Retina (tissue), 1 donor: ENCODE data around the gene MYO9B.
"Not testable (repeated sequence)": the region's sequence is repeated elsewhere in the genome, so short reads cannot be mapped to it uniquely, and the experiment has no call there.

Source experiments
- DNase-seq: peaks from one replicate; pipeline ENCODE4 v3.0.0-alpha.2; 2016

MYO9B gene

DNA sequence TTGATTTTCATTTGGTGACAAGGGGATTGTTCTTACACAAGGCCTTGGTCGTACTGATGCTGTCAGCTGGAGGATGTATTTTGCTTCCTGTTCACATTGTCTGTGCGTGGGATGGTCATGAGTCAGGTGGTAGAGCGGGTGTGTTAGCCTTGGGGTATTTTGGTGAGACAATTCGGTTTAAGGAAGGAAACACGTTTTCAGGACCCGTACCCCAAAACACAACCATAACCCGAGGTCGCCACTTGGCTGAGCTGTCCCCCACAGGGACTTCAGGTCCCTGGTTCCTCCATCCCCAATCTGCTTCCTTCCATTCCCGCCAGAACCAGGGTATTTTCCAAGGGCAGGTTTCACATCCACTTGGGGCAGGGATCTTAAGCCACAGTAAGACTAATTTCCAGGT is 15.0 kb downstream of the MYO9B start:
- DNase-seq, result no peak

DNA sequence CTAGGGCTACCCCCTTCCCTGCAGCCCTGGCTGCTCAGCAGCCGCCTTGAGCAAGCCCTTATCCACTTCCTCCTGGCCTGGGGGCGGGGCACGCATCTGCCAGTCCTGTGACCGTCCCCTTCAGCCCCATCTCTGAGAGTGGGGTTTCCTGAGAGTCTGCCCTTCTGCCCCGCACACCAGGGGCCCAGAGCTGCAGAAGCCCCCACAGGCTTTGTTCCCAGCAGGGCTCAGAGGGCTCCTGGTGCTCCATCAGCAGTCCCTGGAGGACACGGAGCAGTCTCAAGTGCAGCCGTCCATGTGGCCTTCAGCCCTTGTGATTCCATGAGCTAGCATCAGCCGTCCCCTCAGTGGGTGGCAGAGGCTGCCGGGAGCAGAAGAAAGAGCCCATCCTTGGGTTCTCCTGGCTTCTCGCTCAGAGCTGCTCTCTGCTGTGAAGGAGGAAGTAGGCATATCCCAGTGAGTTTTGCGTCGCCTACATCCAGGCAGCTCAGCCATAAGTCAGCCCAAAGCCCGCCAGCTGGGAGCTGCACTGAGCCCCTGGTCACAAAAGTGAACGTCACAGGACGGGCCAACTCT is 16.3 kb downstream of the MYO9B start:
- no peak for DNase-seq

DNA sequence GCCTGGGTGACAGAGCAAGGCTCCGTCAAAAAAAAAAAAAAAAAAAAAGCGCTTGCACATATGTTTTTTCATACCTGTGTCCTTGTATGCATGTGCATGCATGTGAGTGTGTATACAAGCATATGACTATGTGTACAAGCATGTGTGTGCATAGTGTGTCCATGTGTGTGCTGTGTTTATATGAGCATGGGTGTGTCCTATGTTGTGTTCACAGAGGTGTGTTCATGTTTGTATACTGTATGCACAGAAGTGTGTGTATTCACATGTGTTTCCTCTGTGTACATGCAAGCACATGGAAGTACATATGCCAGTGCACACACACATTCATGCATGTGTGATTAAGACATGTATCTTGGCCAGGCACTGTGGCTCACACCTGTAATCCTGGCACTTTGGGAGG is 17.1 kb downstream of the MYO9B start:
- no peak for DNase-seq

DNA sequence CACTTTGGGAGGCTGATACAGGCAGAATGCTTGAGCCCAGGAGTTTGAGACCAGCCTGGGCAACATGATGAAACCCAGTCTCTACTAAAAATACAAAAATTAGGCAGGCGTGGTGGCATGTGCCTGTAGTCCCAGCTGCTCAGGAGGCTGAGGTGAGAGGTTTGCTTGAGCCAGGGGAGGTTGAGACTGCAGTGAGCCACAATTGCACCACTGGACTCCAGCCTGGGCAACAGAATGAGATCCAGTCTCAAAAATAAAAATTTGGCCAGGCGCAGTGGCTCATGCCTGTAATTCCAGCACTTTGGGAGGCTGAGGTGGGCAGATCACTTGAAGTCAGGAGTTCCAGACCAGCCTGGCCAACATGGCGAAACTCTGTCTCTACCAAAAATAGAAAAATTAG is 19.1 kb downstream of the MYO9B start:
- not testable (repeated sequence) for DNase-seq

DNA sequence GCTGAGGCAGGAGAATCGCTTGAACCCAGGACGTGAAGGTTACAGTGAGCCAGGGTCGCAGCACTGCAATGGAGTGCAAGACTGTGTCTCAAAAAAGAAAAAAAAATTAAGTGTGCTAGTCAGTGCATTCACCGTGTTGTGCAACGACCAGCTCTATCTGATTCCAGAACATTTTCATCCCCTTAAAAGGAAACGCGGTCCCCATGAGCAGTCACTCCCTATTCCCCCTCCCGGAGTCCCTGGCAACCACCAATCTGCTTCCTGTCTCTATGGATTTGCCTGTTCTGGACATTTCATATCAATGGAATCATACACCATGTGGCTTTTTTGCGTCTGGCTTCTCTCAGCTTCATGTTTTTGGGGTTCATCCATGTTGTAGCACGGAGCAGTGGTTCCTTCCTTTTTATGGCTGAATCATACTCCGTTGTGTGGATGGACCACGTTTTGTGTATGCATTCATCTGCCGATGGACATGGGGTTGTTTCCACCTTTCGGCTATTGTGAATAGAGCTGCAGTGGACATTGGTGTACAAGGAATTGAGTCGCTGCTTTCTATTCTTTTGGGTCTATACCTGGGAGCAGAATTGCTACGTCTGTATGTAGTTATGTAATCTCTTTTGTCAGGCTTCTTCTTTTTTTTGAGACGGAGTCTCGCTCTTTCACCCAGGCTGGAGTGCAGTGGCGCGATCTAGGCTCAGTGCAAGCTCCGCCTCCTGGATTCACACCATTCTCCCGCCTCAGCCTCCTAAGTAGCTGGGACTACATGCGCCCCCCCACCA is 19.8 kb downstream of the MYO9B start:
- no peak for DNase-seq

DNA sequence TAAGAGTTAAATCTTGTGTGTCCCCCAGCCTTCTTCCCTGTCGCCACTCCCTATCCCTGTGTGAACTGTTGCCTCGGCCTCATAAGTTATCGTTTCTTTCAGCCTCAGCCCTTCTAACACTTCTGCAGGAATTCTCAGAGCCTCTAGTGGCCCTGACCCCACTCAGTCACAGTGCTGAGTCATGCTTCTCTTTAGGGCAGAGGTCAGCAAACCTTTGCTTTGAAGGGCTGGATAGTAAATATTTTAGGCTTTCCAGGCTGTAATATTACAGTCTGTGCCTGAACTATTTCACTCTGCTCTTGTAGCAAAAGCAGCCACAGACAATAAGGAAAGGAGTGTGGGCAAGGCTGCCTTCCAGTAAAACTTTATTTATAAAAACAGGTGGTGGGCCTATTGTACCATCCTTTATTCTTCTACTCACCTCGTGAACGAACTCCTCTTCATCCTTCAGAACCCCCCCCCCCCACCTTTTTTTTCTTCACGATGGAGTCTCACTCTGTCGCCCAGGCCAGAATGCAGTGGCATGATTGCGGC is 22.1 kb downstream of the MYO9B start:
- DNase-seq, result no peak

DNA sequence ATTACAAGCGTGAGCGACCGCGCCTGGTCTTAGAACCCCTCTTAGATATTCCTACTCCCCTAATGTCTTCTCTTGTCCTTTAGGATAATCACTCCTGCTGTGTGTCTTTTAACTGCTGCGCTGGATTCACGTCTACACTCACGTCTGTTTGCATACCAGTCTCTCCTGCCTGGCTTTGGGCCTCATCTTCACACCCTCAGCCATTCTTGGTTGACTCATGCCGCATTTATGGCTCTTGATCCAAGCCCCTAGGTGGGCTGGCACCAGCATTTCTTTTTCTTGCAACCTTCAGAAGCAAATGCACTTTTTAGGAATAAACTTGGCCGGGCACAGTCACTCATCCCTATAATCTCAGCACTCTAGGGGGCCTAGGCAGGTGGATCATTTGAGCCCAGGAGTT is 22.7 kb downstream of the MYO9B start:
- DNase-seq, result no peak

DNA sequence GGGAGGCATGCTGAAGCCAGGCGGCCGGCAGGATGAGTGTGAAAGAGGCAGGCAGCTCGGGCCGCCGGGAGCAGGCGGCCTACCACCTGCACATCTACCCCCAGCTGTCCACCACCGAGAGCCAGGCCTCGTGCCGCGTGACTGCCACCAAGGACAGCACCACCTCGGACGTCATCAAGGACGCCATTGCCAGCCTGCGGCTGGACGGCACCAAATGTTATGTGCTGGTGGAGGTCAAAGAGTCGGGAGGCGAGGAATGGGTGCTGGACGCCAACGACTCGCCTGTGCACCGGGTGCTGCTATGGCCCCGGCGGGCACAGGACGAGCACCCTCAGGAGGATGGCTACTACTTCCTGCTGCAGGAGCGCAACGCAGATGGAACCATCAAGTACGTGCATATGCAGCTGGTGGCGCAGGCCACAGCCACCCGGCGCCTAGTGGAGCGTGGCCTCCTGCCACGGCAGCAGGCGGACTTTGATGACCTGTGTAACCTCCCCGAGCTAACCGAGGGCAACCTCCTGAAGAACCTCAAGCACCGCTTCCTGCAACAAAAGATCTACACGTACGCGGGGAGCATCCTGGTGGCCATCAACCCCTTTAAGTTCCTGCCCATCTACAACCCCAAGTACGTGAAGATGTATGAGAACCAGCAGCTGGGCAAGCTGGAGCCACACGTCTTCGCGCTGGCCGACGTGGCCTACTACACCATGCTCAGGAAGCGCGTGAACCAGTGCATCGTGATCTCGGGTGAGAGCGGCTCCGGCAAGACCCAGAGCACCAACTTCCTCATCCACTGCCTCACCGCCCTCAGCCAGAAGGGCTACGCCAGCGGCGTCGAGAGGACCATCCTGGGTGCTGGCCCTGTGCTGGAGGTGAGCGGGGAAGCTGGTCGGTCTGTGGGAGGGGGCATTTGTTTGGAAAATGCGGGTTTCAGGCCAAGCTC is 26.4 kb downstream of the MYO9B start:
- DNase-seq, result no peak

DNA sequence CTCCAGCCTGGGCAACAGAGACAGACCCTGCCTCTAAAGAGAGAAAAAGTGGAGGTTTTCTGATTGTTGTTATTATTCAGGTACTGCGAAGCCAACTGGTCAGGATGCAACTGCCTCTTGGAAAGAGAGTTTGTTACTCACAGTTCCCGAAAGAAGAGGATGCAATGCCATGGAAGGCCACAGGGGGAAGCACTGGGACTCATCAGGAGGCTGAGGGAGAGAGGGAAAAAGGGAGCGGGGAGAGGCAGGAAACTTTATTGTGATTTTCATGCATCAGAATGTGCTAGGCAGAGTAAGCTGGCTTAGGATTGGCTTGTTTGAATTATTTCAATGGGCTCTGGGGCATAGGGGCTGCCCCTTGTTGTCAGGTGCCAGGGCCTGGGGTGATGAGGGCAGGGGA is 27.6 kb downstream of the MYO9B start:
- DNase-seq, result no peak

DNA sequence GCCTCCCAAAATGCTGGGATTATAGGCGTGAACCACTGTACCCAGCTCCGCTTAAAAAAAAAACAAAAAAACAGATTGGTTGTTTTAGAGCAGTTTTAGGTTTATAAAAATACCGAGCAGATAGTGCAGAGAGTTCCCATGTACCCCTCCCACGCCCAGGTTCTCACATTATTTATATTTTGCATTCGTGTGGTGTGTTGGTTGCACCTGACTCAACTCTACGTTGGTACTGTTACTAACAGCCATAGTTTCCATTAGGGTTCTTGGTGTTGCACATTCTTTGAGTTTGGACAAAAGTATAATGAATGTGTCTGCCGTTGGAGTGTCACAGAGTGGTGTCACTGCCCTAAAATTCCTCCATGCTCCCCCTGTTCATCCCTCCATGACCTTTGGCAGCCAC is 29.1 kb downstream of the MYO9B start:
- DNase-seq, result no peak

DNA sequence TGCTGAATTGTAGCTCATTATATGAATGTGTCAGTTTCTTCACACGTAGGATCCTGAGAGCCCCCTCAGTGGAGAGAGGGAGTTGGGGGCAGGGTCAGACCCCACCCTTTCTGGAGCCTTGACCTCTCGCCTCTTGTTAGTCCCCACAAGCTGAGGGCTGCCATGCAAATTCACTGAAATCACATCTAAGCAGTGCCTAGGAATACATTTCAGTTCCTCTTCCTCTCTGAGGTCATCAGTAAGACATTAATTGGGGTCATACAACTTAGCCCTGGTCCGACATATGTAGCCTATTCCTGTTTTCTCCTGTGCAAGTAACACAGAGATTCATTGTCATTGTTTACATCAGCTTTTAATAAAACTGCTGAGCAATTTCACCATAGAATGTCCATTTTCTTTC is 30.0 kb downstream of the MYO9B start:
- no peak for DNase-seq

DNA sequence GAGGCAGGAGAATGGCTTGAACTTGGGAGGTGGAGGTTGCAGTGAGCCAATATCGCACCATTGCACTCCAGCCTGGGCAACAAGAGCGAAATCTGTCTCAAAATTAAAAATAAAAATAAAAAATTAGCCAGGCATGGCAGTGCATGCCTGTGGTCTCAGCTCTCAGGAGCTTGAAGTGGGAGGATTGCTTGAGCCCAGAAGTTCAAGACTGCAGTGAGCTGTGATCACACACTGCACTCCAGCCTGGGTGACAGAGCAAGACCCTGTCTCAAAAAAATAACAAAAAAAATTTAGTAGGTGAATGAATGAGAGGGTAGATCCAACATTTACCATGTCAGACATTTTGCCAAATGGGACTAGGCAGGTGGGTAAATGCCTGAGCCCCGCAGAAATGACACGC is 31.4 kb downstream of the MYO9B start:
- DNase-seq, result not testable (repeated sequence)

DNA sequence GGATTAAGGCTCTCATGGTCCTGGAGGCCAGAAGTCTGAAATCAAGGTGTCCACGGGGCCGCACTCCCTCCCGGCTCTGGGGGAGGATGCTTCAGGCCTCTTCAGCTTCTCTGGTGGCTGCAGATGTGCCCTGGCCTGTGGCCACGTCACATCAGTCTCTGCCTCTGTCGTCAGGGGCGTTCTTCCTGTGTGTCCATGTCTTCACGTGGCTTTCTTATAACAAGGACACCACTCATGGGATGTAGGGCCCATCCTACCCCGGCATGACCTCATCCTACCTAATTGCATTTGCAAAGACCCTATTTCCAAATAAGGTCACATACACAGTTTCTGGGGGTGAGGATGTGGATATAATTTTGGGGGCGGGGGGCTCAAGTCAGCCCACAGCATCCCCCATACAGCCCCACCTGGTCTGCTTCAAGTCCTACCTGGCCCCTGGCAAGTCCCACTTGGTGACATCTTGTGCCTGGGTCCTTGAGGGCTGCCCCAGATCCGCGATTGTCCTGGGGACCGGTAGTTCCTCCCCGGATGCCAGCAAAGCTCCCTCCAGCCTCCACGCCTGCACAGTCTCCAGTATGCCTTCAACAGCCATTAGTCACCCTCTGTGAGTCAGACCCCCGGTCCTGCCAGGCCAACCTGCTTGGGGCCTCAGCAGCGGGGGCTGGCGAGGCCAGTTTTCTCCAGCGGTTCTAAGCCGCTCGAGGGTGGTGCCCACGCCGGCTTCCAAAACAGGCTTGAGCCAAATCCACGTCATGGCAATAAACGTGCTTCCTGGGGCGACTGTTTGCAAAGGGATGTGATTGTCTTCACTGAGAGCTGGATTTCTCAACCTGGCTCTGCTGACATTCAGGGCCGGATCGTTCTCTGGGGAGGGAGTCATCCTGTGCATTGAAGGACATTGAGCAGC is 32.2 kb downstream of the MYO9B start:
- peak; percentile 8 for DNase-seq

DNA sequence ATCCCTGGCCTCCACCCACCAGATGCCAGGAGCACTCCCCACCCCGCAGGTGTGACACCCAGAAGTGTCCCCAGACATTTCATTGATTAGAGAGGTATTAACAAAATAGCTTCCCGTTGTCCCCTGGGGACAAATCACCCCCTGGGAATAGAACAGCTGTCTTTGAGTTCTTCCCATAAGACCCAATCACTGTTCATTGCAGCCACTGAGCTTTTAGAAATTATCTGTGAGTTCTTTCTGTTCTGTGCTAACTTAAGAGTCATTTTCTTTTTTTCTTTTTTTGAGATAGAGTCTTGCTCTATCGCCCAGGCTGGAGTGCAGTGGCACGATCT is 32.8 kb downstream of the MYO9B start:
- no peak for DNase-seq

DNA sequence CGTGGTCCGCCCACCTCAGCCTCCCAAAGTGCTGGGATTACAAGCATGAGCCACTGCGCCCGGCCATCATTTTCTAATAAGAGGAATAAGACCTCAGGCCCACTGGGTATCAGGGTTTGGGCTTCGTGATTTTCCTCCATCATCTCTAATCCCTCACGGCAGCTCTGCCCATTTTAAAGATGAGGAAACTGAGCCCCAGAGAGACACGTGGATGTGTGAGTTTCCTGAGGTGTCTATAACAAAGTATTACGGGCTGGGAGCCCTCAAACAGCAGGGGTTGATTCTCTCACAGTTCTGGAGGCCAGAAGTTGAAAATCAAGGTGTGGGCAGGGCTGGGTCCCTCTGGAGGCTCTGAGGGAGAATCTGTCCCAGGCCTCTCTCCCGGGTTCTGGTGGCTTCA is 33.7 kb downstream of the MYO9B start:
- no peak for DNase-seq

DNA sequence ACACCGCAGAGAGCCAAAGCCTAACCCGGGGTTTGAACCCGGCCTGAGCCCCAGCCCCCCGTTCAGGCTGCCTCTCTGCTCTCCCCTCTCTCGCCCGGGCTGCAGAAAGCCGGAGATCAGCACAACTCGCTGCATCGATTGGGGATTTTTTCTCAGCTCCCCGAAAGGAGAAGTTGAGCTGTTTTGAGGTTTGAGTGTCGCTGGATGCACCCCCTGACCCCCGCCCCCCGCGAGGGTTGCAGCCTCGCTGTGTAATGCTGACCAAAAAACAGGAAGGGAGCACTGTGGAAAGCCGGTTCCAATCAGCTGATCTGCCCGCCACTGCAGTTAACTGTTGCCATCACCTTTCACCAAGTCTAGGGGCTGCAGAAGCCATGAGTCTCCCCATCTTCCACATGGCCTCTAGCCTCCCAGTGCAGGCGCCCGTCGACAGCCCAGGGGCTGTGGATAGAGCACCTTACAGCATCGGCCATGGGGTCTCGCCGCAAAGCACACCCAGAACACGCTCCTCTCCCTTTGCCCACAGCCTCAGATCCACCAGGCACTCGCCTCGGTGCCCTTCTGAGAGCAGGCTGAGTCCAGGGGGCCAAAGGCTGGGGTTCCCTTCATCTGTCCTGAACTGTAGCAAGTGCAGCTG is 34.5 kb downstream of the MYO9B start:
- no peak for DNase-seq

DNA sequence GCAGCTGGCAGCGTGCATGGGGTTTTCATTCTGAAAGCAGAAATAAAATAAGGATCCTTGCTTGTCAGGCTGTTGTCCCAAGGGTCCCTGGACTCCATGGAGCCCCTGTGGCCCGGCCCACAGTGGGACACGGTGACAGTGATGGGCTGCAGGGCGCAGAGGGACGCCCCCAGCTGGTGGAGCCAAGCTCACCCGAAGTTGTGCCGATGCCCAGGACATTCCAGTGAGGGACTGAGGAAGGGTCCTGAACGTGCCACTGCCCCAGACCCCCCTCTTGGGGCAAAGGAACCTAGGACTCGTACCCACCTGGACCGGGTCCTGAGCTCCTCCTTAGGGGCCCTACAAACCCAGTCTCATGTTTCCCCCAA is 35.0 kb downstream of the MYO9B start:
- no peak for DNase-seq

DNA sequence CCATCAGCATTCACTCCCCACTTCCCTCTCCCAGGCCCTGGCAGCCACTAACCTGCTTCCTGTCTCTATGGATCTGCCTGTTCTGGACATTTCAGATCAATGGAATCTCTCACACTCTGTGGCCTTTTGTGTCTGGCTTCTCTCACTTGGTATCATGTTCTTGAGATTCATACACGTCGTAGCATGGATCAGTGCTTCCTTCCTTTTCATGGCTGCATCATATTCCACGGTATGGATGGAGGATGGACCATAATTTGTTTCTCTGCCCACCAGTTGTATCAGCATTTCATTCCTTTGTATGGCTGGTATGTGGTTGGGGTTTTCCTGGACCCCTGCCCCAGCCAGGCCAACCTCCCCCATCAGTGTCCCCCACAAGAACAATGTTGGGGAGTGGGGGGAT is 36.2 kb downstream of the MYO9B start:
- no peak for DNase-seq

DNA sequence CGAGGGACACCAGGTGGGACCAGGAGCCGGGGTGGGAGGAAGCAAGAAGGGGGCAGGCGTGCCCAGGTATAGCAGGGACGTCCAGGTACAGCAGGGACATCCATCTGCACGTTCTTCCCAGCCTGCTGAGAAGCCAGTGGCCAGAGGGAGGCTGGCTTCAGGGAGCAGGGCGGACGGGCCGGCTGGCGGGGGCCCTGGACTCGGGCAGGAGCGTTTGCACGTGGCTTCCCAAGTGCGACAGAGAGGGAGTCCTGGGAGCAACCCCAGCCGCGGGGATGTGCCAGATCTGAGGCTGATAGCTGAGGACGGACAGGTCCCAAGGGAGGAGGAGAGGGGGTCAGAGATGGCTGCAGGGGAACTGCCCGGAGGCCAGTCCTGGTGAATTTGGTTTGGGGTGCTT is 36.7 kb downstream of the MYO9B start:
- no peak for DNase-seq

DNA sequence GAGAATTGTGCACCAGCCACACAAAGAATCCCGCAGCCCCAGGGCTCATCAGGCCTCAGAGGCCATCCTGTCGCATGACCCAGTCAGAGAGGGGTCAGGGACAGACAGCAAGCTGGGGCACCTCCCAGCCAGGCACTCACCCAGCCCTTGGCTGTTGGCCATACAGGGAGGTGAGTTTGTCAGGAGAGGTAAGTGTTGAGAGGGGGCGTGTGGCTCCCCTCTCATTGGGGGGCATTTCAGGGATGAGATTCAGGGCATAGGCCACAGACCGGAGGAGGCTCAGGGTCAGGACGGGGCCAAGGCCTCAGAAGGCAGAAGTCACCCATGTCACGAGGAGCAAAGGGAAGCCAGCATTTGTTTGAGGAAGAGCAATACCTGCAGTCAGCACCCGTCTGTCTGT is 37.1 kb downstream of the MYO9B start:
- no peak for DNase-seq

DNA sequence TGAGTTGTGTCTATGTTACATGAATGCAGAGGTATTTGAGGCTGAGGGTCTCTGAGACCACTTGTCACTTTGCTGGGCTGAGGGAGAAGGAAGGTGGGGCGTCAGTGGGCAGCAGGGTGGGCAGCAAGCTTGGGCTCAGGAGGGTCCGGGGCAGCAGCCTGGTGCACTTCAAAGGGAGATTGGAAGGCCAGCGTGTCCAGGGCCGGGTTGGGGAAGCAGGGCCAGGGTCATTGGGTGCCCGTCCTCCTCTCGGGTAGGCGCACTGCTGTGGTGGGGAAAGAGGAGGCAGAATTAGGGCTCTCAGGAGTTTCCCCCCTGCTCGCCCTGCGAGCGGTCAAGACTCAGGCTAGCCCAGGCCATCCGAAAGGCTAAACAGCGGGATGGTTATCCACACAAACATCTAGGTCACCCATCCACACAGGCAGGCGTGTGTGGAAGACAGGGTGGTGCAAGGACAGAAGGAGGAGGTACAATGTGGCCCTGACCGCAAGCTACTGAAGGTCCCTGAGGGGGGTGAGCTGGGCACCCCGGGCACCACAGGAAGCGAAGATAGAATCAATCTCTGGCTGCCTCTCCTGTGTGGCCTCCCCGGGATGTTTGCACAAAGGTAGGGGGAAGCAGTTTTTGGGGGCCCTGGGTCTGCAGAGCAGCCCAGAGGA is 37.7 kb downstream of the MYO9B start:
- no peak for DNase-seq

DNA sequence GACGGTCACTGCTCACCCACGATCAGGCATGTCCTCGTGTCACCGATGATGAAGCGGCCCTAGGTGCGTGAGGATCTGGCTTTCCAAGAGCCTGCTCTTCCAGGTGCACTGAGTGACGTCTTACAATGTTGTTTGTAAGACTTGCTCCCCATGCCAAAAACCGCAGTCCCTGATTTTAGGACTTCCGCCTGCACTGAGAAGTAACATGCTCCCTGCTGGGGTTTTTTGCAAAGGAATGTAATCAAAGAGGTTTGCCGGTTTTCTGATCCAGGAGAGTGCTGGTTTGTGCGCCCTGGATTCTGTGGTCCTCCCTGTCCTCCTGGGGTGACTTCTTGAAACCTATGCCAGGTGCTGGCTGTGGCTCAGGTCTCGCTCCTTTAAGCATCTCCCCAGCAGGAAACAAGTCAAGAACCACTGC is 38.8 kb downstream of the MYO9B start:
- no peak for DNase-seq
